Liver (tissue), 3 donors: ENCODE measurements around the gene DEXI.

Source experiments
- CTCF ChIP-seq: fragments of 150-350 bp; IDR thresholded peaks from 2 replicates; pipeline ENCODE4 v1.5.1; 2017; ENCODE audit warnings: improper control_type of control experiment, low read depth, low read length; ENCODE audit not compliant: missing input control
- FOXA1 ChIP-seq: IDR thresholded peaks from 2 replicates; pipeline ENCODE4 v1.6.1; 2016; ENCODE audit warnings: antibody characterized with exemption
- JUND ChIP-seq, 2 donors: IDR thresholded peaks; 2 replicates each; pipeline ENCODE4 v1.6.1; 2016; ENCODE audit warnings: antibody characterized with exemption in 2 of 2
- RAD21 ChIP-seq, 2 donors: IDR thresholded peaks; 2 replicates each; pipeline ENCODE4 v1.6.1; 2016; ENCODE audit warnings: antibody characterized with exemption in 2 of 2, mild to moderate bottlenecking in 2 of 2
- REST ChIP-seq: IDR thresholded peaks from 2 replicates; pipeline ENCODE4 v1.6.1; 2016; ENCODE audit warnings: antibody characterized with exemption, mild to moderate bottlenecking
- RXRA ChIP-seq, 2 donors: IDR thresholded peaks; 2 replicates each; pipeline ENCODE4 v1.6.1; 2017 to 2018; ENCODE audit warnings: antibody characterized with exemption in 2 of 2, mild to moderate bottlenecking in 1 of 2
- SP1 ChIP-seq: IDR thresholded peaks from 2 replicates; pipeline ENCODE4 v1.6.1; 2018; ENCODE audit warnings: antibody characterized with exemption, mild to moderate bottlenecking
- TAF1 ChIP-seq: conservative IDR thresholded peaks from 2 replicates; pipeline ENCODE4 v1.6.1; 2016; ENCODE audit warnings: antibody characterized with exemption, mild to moderate bottlenecking
- YY1 ChIP-seq: IDR thresholded peaks from 2 replicates; pipeline ENCODE4 v1.6.1; 2016; ENCODE audit warnings: antibody characterized with exemption, mild to moderate bottlenecking
- TF ChIP-seq, protein P1 (sequence below): IDR thresholded peaks from 2 replicates; pipeline ENCODE4 v1.6.1; 2016; ENCODE audit warnings: antibody characterized with exemption
- TF ChIP-seq, protein P2 (sequence below): IDR thresholded peaks from 2 replicates; pipeline ENCODE4 v1.6.1; 2016; ENCODE audit warnings: antibody characterized with exemption
- TF ChIP-seq, protein P3 (sequence below): IDR thresholded peaks from 2 replicates; pipeline ENCODE4 v1.6.1; 2016; ENCODE audit warnings: antibody characterized with exemption
- donor health status: healthy.
- donor health status: healthy.

GRCh38 chr16:10923650-10924214 is 18.5 kb downstream of the DEXI start:
- TF ChIP-seq CTCF (peak; percentile 3), RAD21 (IDR thresholded peaks at IDR 0.05) (peak; percentile 28 to 58), YY1 (peak; percentile 86), TAF1 (peak; percentile 78), RXRA (IDR thresholded peaks at IDR 0.05) (peak; percentile 96 to 98), FOXA1 (peak; percentile 72), REST (peak; percentile 46), SP1 (peak; percentile 95), JUND (IDR thresholded peaks at IDR 0.05) (peak; percentile 85 to 88)
- TF ChIP-seq, protein P1, sequence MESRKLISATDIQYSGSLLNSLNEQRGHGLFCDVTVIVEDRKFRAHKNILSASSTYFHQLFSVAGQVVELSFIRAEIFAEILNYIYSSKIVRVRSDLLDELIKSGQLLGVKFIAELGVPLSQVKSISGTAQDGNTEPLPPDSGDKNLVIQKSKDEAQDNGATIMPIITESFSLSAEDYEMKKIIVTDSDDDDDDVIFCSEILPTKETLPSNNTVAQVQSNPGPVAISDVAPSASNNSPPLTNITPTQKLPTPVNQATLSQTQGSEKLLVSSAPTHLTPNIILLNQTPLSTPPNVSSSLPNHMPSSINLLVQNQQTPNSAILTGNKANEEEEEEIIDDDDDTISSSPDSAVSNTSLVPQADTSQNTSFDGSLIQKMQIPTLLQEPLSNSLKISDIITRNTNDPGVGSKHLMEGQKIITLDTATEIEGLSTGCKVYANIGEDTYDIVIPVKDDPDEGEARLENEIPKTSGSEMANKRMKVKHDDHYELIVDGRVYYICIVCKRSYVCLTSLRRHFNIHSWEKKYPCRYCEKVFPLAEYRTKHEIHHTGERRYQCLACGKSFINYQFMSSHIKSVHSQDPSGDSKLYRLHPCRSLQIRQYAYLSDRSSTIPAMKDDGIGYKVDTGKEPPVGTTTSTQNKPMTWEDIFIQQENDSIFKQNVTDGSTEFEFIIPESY: peak; percentile 79
- TF ChIP-seq, protein P2, sequence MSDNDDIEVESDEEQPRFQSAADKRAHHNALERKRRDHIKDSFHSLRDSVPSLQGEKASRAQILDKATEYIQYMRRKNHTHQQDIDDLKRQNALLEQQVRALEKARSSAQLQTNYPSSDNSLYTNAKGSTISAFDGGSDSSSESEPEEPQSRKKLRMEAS: peak; percentile 97
- TF ChIP-seq, protein P3, sequence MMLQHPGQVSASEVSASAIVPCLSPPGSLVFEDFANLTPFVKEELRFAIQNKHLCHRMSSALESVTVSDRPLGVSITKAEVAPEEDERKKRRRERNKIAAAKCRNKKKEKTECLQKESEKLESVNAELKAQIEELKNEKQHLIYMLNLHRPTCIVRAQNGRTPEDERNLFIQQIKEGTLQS: peak; percentile 57
